Medulla oblongata (tissue), 1 donor: Measurements from ENCODE around the gene GFPT1.

ENCODE experiments used
- DNase-seq: peaks from one replicate; pipeline ENCODE4 v3.0.0-alpha.2; 2015; ENCODE audit errors: extremely low spot score

The GFPT1 gene

DNA sequence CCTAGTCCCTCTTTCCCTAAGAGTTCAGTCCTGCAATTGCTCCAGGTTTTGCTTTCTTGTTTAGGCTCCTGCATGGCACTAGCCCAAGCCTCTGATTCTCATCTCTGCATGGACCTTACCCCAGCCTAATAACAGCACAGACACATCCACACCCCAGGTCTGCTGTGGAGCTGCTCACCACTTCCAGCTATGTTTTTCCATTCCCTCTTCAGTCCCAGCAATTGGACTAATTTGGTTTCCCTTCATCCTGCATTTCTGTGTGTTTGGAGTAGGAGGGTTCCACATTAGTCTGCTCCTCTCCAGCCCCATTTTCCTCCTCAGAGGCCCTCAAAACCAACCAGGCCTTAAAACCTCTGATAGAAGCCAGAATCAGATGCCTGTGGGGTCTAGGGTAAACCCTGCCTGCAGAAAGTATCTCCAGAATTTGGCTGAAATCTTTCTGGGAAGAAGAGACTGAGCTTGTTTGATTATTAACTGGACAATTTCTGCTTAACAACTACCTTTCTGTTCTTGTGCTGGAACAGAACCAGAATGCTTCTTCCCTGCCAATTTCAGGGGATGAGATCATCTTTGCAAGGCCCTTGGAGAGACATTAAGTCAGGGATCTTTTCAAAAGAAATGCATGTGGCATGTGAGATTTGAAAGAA, 95.9 kb downstream of the GFPT1 start:
- peak; percentile 69 for DNase-seq

DNA sequence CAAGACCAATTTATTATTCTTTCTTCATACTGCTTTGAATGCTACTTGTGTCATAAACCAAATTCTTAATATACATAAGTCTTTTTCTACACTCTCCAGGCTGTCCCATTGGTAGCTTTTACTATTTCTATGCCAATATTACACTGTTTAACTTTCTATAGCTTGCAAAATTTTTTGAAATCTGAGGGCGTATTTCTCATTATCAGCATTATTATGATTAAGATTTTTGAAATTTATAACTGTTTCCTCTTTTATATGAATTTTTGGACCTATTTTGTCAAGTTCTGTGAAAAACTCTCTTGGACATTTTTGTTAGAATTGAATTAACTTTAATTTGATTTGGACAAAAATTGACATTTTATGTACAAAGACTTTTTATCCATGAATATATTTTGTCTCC, 98.6 kb downstream of the GFPT1 start:
- DNase-seq = no peak

DNA sequence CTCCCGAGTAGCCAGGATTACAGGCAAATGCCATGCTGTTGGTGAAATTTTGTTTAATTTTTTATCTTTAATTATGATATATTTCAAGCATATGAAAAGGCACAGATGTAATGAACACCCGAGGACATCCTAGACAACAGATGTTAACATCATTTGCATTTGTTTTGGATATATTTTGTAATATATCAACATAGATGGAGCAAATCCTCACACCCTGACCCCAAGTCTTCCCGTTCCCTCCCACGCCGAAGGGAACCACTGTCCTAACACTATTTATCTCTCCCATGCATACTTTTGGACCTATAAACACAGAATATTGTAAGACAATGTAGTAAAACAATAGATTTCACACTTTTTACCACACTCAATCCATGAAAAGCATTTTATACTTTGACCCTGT, 99.5 kb downstream of the GFPT1 start:
- no peak for DNase-seq

DNA sequence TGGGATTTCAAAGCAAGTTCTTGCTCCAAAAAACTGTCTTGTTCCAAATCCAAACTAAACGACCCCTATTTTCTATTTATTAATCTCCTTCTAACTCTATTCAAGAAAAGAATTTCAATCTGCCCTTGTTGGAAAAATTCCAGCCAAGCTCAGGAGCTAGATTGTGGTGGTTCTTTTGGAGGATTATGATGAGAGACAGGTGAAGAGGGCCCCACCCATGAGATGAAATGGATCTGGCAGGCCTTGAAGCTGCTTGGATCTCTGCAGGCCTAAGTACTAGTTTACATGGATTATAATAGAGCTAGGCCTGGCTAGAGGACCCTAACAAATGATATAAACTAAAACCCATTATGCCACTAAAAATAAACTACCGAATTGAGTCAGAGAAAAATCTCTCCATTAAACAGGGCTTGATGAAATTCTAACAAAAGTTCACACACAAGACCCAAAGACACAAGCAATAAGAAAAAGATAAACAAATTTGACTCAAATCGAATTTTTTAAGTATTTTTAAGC, 101.6 kb downstream of the GFPT1 start:
- DNase-seq = no peak

DNA sequence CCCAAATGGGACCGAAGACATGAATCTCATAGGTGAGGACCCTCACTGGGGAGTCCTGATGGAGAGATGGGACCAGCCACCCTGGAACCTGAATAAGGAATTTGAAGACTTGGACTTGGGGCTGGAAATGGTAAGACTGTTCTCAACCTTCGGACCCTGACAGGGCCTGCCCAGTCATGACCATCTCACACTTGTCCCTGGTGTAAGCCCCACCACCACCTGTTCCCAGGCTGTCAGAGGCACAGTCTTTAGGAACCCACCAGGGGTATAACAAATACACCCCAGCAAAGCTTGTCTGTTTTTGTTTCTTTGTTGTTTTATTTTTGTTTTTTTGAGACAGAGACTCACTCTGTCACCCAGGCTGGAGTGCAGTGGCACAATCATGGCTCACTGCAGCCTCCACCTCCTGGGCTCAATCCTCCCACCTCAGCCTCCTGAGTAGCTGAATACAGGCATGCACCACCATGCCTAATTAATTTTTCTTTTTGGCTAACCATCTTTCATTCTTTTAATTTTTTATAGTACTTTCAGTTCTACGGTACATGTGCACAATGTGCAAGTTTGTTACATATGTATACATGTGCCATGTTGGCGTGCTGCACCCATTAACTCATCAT, 106.1 kb downstream of the GFPT1 start:
- no peak for DNase-seq

DNA sequence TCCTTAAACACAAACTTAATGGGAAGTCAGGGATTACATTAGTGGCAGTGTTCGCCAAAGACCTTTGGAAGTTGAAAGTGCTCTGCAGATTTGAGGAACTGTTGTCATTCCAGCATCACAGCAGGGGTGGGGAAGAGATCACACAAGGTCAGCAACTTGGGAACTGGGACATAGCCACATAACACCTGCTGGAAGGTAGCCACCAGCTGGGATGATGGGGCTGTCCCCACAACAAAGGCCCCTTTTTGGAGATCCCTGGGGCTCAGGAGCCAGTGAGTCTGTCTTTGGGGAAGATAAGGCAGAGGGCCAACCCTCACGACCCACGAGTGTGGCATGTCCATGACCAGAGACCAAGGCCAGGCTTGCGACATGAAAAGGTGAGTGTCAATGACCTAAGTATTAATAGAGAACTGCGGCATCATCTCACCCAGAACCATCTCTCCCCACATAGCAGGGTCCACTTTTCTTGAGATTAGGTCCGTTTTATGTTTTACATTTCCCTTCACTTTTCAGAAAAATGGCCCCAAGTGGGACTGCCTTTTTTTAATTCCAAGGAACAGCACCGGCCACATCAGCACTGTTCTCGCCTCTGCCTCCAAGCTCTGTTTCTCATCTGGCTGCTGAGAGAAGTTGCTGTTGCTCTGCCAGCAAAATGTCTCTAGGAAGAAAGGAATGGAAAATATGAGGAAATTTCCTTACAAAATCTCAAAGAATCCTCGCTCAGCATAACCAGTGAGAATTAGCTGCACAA, 106.9 kb downstream of the GFPT1 start:
- DNase-seq = no peak

DNA sequence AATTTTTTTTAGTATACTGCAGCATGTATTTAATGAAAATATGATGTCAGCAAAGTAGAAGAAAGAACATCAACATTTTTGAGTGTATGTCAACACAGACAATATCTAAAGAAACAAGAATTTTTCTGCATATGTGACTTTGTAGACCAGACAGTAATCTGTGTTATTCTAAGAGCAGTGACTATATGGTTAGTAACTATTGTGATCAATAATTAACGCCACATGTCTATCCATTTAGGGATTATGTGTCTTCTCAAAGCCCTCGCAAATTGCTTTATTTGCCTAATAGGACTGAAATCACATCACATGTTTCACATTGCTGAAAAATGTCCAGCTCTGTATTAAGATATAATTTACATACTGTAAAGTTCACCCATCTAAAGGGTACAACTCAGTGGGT, 107.8 kb downstream of the GFPT1 start:
- DNase-seq = no peak

DNA sequence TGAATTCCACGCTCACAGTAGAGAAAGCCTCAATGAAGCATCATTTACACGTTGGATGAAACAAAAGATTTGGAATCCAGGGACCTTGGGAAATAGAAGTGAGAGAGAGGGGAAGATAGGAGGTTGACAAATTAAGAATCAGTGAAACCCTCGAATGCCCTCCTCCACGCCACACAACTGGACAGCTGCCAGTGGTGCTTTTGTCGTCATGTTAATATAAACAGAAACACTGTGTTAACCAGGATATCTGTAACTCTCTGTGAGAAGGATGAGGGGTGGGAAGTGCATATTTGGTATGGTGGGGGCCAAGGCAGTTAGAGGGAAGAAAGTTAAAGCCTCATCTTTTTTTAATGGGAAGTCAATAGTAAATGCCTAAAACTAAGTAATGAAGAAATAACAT, 108.7 kb downstream of the GFPT1 start:
- no peak for DNase-seq

DNA sequence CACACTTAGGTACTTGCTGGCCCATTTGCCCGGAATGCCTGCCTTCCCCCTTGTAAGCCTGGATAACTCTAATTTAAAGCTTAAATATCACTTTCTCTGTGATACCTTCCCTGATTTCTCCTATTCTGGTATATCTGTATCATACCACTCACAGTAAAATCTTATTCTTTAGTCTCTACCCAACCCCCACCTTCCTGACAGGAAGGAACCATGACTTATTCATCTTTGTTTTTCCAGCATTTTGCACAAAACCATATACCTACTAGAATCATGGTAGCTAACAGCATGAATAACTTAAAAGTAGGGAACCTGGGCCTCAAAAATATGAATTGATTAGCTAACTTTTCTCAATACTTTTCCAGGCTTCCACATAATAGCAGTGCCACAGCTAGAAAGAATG, 111.5 kb downstream of the GFPT1 start:
- no peak for DNase-seq

DNA sequence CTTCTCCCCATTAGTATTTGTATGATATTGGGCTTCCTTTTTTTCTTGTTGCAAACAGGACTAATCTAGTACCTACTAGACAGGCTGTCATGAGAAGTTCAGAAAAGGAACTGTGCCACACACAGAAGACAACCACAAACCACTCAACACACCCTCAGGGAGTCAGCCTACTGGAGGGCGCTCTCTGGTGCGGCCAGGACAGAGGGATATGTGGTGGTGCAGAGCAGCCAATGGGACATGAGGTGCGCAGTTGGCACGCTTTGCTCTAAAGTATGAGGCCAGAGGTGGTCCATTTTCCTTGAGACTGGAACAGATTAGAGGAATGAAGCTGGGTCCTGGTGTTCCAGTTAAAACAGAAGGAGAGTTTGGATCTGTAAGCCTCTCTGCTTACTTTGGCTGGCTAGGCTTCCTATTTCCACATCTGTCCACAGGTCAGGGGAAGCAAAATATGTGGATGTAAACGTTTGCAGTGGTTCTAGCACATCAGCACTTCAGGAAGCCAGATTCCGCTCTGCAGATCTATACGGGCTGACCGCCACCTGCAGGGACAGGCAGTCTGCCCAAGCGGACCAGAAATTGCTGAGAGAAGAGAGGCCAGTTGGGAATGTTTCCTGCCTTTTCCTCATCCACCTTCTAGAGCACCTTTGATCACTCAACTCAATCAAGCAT, 114.1 kb downstream of the GFPT1 start:
- peak; percentile 66 for DNase-seq

DNA sequence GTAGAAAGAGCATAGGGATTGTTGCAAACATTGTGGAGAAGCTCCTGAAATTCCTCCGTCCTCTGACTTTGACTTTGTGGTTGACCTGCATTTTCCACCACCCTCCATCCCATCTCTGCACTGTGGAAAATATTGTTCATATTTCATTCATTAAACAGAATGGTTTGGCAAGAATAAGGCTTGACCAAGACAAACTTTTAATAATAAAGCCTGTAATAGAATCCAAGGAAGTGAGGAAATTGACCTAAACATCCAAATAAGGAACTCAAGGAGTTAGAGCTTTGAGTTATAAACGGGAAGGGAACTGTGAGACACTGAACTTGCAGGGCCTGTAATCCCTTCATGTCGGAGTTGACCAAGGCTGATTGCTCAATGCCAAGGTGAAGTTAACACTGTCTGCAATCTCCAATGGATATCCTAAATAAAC, 115.2 kb downstream of the GFPT1 start:
- DNase-seq = peak; percentile 43
